Left renal pelvis (tissue), 4 donors: ENCODE measurements around the gene ANK3. TPM values are rescaled to one million over a fixed set of nuclear protein-coding genes. Genes with fewer than 3 reads are reported as not detected.
"Not testable (repeated sequence)": the region's sequence is repeated elsewhere in the genome, so short reads cannot be mapped to it uniquely, and the experiment has no call there.

Source experiments
- DNase-seq, 4 donors: peaks; one replicate each; pipeline ENCODE4 v3.0.0-alpha.2; 2013; ENCODE audit warnings: low read depth in 4 of 4, low spot score in 3 of 4
- polyA plus RNA-seq, 4 donors: library from polyadenylated mRNA; unstranded; fragments of 120-200 nt; gene quantifications; one replicate each; pipeline ENCODE4 v1.2.1, GENCODE V29; 2013; ENCODE audit not compliant: insufficient read length in 4 of 4

The ANK3 gene
- polyA plus RNA-seq, 4 donors = 36.8 to 150 (median 136) TPM

DNA sequence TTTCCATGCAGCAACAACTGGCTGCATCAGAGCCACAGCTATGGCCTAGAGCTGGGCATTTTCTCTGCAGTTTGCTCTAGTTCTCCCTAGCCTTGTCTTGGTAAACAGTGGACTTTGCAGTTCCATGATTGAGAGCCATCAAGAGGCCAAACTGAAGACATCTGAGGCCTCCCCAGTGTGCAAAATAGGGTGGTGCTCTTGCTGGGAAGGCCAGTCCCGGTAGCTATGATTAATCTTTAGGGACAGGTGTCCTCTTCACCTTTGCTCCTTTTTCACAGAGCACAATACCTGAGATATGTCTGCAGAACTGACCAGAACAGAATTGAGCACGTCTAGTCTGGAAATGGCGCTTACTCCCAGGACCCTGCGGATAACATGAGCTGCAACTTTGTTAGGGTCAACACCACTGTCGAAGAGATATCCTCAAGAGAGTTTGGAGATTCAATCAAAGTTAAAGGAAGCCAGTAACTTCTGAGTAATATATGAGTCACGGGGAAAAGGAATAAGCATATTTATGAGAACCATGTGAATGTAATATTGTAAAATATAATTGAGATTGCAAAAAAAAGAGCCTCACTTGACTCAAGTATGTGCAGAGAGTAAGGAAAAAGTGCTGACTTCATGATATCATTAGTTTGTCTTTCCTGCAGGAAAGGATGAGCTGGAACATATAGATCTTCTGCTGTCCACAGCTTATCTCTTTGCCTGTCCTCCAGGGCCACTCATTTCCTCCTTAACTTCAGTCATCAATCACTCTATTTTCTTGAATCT is 76.7 kb downstream of the ANK3 start:
- no peak for DNase-seq

DNA sequence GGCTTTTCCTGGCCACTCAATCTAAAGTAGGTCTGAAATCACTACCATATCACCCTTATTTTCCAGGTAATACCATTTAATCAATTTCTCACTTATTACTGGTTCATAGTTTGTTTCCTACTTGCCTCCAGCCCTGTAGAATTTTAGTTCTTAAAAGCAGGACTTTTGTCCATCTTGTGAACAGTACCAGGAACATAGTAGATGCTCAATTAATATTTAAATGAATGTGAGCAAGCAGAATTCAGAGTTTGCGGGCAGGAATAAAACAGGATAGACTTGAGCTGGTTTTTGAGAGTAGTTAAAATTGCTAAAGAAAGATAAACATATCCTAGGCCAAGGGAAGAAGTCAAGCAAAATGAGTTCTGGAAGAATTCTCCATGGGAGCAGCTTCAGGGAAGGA is 77.9 kb downstream of the ANK3 start:
- no peak for DNase-seq

GRCh38 chr10:60310740-60311139 is 78.9 kb downstream of the ANK3 start:
- DNase-seq = peak in 3 of 4 donors; percentile 3 to 15 (median 5)

GRCh38 chr10:60309891-60310290 is 79.8 kb downstream of the ANK3 start:
- DNase-seq = no peak

DNA sequence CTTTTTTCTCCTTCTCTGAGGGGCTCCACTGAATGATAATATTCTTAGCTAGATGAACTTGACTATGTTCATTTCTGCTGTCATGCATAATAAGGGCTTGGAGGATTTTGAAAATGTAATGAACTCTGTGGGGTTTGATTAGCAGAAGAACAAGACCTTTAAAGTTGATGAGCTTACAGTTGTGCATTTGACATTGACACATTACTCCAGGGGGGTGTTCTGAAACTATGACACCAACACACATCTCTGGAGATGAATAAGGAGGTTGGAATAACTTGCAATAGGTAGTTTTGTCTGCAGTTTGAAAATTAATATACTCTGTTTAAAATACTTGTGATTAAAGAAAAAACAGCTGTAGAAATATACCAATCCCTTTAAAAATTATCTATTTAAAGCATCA is 80.3 kb downstream of the ANK3 start:
- DNase-seq = no peak

GRCh38 chr10:60305380-60305892 is 84.2 kb downstream of the ANK3 start:
- no peak for DNase-seq

- DNase-seq = no peak
These were observed 84.8 kb downstream of the ANK3 start for GRCh38 chr10:60304829-60305379.

- DNase-seq = no peak
These were observed 85.9 kb downstream of the ANK3 start for GRCh38 chr10:60303778-60304177.

- no peak for DNase-seq
These were observed 89.5 kb downstream of the ANK3 start for GRCh38 chr10:60299961-60300883.

DNA sequence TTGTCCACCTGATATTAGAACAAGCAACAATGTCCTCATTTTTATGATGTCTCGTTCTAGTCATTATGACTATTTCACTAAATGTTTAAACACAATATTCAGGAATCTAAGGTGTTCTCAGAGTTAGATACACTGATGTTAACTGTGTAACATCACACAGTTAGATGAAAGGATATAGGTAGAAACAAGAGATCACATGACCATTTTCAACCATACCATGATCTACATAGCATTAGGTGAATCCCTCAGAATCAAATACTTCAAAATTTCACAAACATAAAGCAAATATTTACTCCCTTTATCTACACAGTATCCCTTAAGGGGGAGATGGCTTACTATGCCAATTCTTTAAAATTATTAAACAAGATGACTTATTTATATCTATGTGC is 90.3 kb downstream of the ANK3 start:
- no peak for DNase-seq

DNA sequence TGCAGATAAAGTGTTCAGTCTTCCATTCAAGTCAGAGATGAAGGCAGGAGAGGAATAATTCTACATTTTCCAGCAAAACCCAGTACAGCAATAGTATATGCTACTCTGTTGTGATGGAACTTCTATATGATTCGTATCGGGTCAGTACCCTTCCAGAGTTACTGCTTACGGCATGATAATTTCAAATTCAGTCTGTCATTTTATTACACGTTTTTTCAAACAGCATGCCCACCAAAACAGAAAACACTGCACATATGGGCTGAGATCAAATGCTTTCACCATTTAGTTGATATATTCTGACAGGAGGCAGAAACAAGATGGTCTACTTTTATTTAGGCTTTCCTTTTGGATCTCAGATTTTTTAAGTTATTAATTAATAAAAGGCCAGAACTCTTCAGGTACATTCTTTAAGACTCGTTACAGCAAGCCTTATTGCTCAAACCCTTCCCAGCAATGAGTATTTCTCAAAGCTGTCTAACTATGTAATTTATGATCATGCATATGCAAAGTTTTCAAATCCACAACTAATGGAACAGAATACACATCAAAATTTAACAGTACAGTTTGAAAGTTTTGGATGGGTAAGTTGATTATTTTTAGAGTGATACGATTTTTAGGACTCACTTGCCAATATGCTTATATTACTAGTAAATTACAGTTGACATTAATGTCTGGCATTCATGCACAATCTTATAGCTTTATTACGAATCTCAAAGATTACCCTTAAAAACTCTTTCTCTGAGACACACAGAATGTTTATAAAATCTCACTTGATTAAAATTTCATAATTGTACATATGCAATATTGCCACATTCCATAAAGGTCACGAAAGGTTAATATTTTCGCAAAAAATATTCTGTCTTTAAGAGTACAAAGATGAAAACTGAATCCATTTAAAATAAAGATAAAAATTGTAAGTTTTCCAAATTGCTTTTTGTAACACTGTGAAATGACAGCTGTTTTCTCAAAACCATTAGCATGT is 91.0 kb downstream of the ANK3 start:
- no peak for DNase-seq

GRCh38 chr10:60296073-60296472 is 93.6 kb downstream of the ANK3 start:
- DNase-seq = no peak

DNA sequence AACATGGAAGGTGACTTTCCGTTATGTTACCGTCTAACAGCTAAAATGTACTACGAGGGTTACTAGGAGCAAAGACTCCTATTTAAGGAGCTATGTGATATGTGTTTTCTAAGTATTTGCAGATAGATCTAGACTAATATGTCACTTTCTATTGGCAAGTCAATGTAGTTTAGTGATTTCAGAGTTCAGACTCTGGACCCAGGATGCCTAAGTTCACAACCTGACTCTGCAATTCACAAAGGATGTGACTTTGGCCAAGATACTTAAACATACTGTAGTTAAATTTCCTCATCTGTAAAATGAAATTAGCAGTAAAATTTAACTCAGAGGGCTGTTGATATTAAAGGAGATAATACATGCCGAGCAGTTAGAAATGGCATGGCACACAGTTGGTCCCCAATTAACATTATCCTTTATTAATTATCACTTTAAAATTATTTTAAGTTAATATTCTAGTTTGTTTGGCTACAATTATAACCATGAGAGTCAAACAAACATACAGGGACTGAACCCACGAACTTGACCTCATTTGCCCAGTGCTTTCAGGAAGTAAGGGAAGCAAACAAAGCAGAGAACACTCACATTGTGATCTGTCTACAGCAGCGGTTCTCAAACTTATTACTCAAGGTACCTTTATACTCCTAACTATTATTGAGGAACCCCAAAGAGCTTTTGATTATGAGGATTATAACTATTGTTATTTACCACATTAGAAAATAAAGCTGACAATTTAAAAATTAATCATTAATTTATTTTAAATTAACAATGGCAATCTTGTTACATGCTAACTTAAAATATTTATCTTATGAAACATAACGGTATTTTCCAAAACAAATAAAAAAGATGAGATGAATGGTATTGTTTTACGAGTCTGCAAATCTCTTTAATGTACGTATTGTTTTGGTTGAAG is 94.4 kb downstream of the ANK3 start:
- DNase-seq = no peak

- no peak for DNase-seq
These were observed 96.0 kb downstream of the ANK3 start for GRCh38 chr10:60293581-60294175.

GRCh38 chr10:60292998-60293397 is 96.7 kb downstream of the ANK3 start:
- DNase-seq = no peak

GRCh38 chr10:60292536-60292935 is 97.1 kb downstream of the ANK3 start:
- not testable (repeated sequence) for DNase-seq

DNA sequence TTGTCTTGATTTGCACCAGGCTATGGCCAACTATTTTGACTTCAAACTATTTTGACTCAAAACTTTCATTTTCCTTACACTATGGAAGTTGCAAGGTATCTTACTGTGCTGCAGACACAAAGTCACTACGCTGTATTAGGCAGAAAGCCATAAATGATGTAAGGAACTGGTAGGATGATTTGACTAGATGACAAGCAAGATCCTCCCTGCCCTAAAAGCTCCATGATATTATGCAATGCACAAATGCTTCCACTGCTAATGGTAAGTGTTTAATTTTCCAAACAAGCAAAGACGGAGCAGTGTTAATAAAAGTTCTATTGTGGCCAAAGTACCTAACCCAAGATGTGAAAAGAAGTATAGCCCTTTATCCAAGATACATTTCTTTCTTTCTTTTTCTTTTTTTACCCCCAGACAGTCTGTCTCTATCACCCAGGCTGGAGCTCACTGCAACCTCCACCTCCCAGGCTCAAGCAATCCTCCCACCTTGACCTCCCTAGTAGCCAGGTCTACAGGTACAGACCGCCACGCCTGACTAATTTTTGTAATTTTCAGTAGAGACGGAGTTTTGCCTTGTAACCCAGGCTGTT is 98.2 kb downstream of the ANK3 start:
- DNase-seq = no peak

DNA sequence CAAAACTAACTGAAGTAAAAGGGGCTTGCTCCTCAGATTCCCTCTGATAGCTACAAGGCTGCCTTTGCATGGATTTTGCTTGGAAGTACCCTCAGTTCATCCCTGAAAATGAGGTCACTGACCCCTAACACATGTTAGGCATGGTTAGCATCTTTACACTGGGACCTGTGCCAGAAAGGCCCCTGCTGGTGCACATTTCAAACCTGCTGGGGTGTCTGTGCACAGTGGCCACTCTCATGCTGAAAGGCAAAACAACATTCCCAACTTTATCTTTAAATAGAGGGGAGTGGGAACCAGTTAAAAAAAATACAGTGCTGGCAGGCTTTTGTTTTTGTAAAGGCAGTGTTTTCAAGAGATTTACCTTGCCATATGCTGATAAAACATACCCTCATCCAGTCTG is 99.1 kb downstream of the ANK3 start:
- DNase-seq = no peak
